ENCODE data around the gene TCEAL3. TPM values are rescaled to one million over a fixed set of nuclear protein-coding genes. Genes with fewer than 3 reads are reported as not detected.
"Not testable (repeated sequence)": the region's sequence is repeated elsewhere in the genome, so short reads cannot be mapped to it uniquely, and the experiment has no call there.

TCEAL3 gene
- total RNA-seq, 2 experiments from 2014 or later = 4.0 to 4.5 TPM

- POLR2A ChIA-PET = no interaction called here
- CTCF ChIA-PET = no interaction called here
Observed at GRCh38 chrX:103658681-103659433, 51.1 kb downstream of the TCEAL3 start.

- POLR2A ChIA-PET = not testable (repeated sequence)
Observed at GRCh38 chrX:103659460-103659859, 51.7 kb downstream of the TCEAL3 start.

More at GRCh38 chrX:103659460-103659859, 51.7 kb downstream of the TCEAL3 start:
- CTCF ChIA-PET = not testable (repeated sequence)

Other genes starting within 250 kb of the TCEAL3 start
- gene BEX3, start 231.4 kb upstream of the TCEAL3 start, total RNA-seq = 10 to 100 TPM; 11.7 to 13.0 TPM
- gene RAB40A, start 88.5 kb upstream of the TCEAL3 start, total RNA-seq = under 1 TPM; 0.10 to 0.25 TPM
- gene TCEAL4, start 22.4 kb upstream of the TCEAL3 start, total RNA-seq = 10 to 100 TPM; 12.9 to 13.0 TPM
- 1 to 10 TPM; 8.5 to 9.3 TPM for gene TCEAL1, start 21.0 kb downstream of the TCEAL3 start, total RNA-seq
- 100 to 1,000 TPM; 241 to 244 TPM for gene MORF4L2, start 78.7 kb downstream of the TCEAL3 start, total RNA-seq
- gene TMEM31, start 102.9 kb downstream of the TCEAL3 start, total RNA-seq = under 1 TPM in 1 of 2 experiments, not detected in 1; 0.25 TPM
- not detected for gene PLP1, start 168.9 kb downstream of the TCEAL3 start, total RNA-seq
- gene RAB9B, start 224.3 kb downstream of the TCEAL3 start, total RNA-seq = under 1 TPM; 0.40 to 0.51 TPM